MM.1S (cell line): ENCODE data around the gene MANSC1.
A peak's percentile ranks its signal among the peaks of the same experiment; 100 is the strongest.

ENCODE experiments used
- DNase-seq: peaks from one replicate; pipeline ENCODE4 v3.0.0-alpha.2; 2015
- H2AFZ ChIP-seq: fragments of 300-600 bp; sonication (generic); 2 replicates; pipeline ENCODE4 v1.6.0; 2016; ENCODE audit warnings: antibody characterized with exemption, low read length
- H3F3A ChIP-seq: fragments of 300-600 bp; sonication (generic); 2 replicates; pipeline ENCODE4 v1.6.1; 2016; ENCODE audit warnings: mild to moderate bottlenecking, antibody characterized with exemption, low read length, moderate library complexity, mixed read lengths; ENCODE audit not compliant: insufficient read depth
- H3K27ac ChIP-seq: fragments of 300-600 bp; sonication (generic); 2 replicates; pipeline ENCODE4 v1.5.1; 2016; ENCODE audit warnings: mild to moderate bottlenecking, low read length
- H3K27me3 ChIP-seq: fragments of 300-600 bp; sonication (generic); replicated peaks from 2 replicates; pipeline ENCODE4 v1.6.0; 2016; ENCODE audit warnings: low read length; ENCODE audit not compliant: insufficient read depth
- H3K36me3 ChIP-seq: fragments of 300-600 bp; sonication (generic); replicated peaks from 2 replicates; pipeline ENCODE4 v1.6.1; 2016; ENCODE audit warnings: mild to moderate bottlenecking, low read length, mixed read lengths; ENCODE audit not compliant: insufficient read depth
- H3K4me1 ChIP-seq: fragments of 300-600 bp; sonication (generic); 2 replicates; pipeline ENCODE4 v1.6.1; 2016; ENCODE audit warnings: low read length, mixed read lengths
- H3K4me2 ChIP-seq: fragments of 300-600 bp; sonication (generic); 2 replicates; pipeline ENCODE4 v1.6.0; 2016; ENCODE audit warnings: low read depth, low read length
- H3K4me3 ChIP-seq: fragments of 300-600 bp; sonication (generic); 2 replicates; pipeline ENCODE4 v1.5.1; 2016; ENCODE audit warnings: low read length, mixed read lengths
- H3K79me2 ChIP-seq: fragments of 300-600 bp; sonication (generic); 2 replicates; pipeline ENCODE4 v1.6.1; 2016; ENCODE audit warnings: mixed run types, low read length, mixed read lengths
- H3K9ac ChIP-seq: fragments of 300-600 bp; sonication (generic); 2 replicates; pipeline ENCODE4 v1.6.1; 2016; ENCODE audit warnings: low read length, mixed read lengths
- H3K9me2 ChIP-seq: fragments of 300-600 bp; sonication (generic); replicated peaks from 2 replicates; pipeline ENCODE4 v1.6.1; 2016; ENCODE audit warnings: mild to moderate bottlenecking, low read length, mixed read lengths; ENCODE audit not compliant: insufficient read depth
- H3K9me3 ChIP-seq: fragments of 300-600 bp; sonication (generic); replicated peaks from 2 replicates; pipeline ENCODE4 v1.6.1; 2016; ENCODE audit warnings: mild to moderate bottlenecking, low read length, mixed read lengths; ENCODE audit not compliant: insufficient read depth
- H4K20me1 ChIP-seq: fragments of 300-600 bp; sonication (generic); 2 replicates; pipeline ENCODE4 v1.6.1; 2016; ENCODE audit warnings: mild to moderate bottlenecking, low read length, moderate library complexity, mixed read lengths; ENCODE audit not compliant: insufficient read depth
- CTCF ChIP-seq: fragments of 300-600 bp; sonication (generic); IDR thresholded peaks from 2 replicates; pipeline ENCODE4 v1.5.1; 2016; ENCODE audit warnings: antibody characterized with exemption, low read length, mixed read lengths
- EZH2 ChIP-seq: fragments of 300-600 bp; sonication (generic); optimal IDR thresholded peaks from 2 replicates; pipeline ENCODE3; 2017; ENCODE audit warnings: low read depth, mild to moderate bottlenecking, antibody characterized with exemption, low read length, mixed read lengths
- EZH2phosphoT487 ChIP-seq: fragments of 300-600 bp; sonication (generic); IDR thresholded peaks from 2 replicates; pipeline ENCODE4 v1.6.1; 2018; ENCODE audit warnings: antibody characterized with exemption, low read length

Gene MANSC1

GRCh38 chr12:12392413-12392812 is 42.4 kb upstream of the MANSC1 start:
- H3K9me2 ChIP-seq: no peaks in the 10 kb centered on the region
- no peak for DNase-seq
- H4K20me1 ChIP-seq: no peaks in the 10 kb centered on the region
- no peaks in the 10 kb centered on the region for H3K9me3 ChIP-seq
- no peak overlapping the region for H3K4me3 ChIP-seq
- no peak overlapping the region for H3K27ac ChIP-seq
- no peaks in the 10 kb centered on the region for H3K27me3 ChIP-seq
- no peak overlapping the region for H3K4me2 ChIP-seq
- H3K79me2 ChIP-seq: no peaks in the 10 kb centered on the region
- H3K36me3 ChIP-seq: no peaks in the 10 kb centered on the region
- H3K9ac ChIP-seq: no peak overlapping the region
- H3K4me1 ChIP-seq: no peaks in the 10 kb centered on the region
- TF ChIP-seq EZH2 (no peak), EZH2phosphoT487 (no peak), CTCF (no peak)
- no peak overlapping the region for H2AFZ ChIP-seq
- H3F3A ChIP-seq: no peaks in the 10 kb centered on the region

- H3K36me3 ChIP-seq: no peaks in the 10 kb centered on the region; the same call in 1 of the 2 replicates
- H3K27ac ChIP-seq: no peak overlapping the region
- H2AFZ ChIP-seq: no peak overlapping the region
- H3K9me2 ChIP-seq: no peaks in the 10 kb centered on the region; the same call in 1 of the 2 replicates
- no peak for DNase-seq
- H3K9me3 ChIP-seq: no peaks in the 10 kb centered on the region
- no peaks in the 10 kb centered on the region for H3K27me3 ChIP-seq
- no peak for TF ChIP-seq CTCF
- no peaks in the 10 kb centered on the region for H4K20me1 ChIP-seq
- H3F3A ChIP-seq: no peaks in the 10 kb centered on the region
- no peak overlapping the region for H3K4me2 ChIP-seq
- no peak overlapping the region for H3K4me3 ChIP-seq
- no peak overlapping the region for H3K9ac ChIP-seq
- no peaks in the 10 kb centered on the region for H3K79me2 ChIP-seq
- H3K4me1 ChIP-seq: peaks cover 5% of the 10 kb centered on the region; the same call in 1 of the 2 replicates
Observed at GRCh38 chr12:12387501-12387900, 37.5 kb upstream of the MANSC1 start.

GRCh38 chr12:12384571-12385340 is 34.7 kb upstream of the MANSC1 start:
- Histone ChIP-seq H3K9ac (no peak overlapping the region), H3K27ac (peak overlapping the region; percentile 6; the same call in 1 of the 2 replicates)
- DNase-seq: peak; percentile 29

GRCh38 chr12:12381982-12382381 is 31.9 kb upstream of the MANSC1 start:
- no peak overlapping the region for H3K27ac ChIP-seq
- H4K20me1 ChIP-seq: no peaks in the 10 kb centered on the region
- no peak overlapping the region for H2AFZ ChIP-seq
- H3K4me2 ChIP-seq: no peak overlapping the region
- H3F3A ChIP-seq: no peaks in the 10 kb centered on the region
- no peak for DNase-seq
- no peaks in the 10 kb centered on the region; the same call in 1 of the 2 replicates for H3K36me3 ChIP-seq
- H3K4me3 ChIP-seq: no peak overlapping the region
- H3K27me3 ChIP-seq: no peaks in the 10 kb centered on the region
- TF ChIP-seq CTCF: no peak
- no peak for TF ChIP-seq EZH2
- no peak for TF ChIP-seq EZH2phosphoT487
- H3K4me1 ChIP-seq: peaks cover 5% of the 10 kb centered on the region; the same call in 1 of the 2 replicates
- no peaks in the 10 kb centered on the region for H3K9me3 ChIP-seq
- H3K9me2 ChIP-seq: no peaks in the 10 kb centered on the region; the same call in 1 of the 2 replicates
- no peak overlapping the region for H3K9ac ChIP-seq
- H3K79me2 ChIP-seq: 0 out of 2 replicates have a peak, but pooled peaks cover 8% of the 10 kb centered on the region

More at GRCh38 chr12:12384571-12385340, 34.7 kb upstream of the MANSC1 start:
- Histone ChIP-seq H3K79me2 (0 out of 2 replicates have a peak, but pooled peaks cover 8% of the 10 kb centered on the region), H3K9me3 (no peaks in the 10 kb centered on the region), H3F3A (no peaks in the 10 kb centered on the region), H4K20me1 (no peaks in the 10 kb centered on the region), H3K4me3 (no peak overlapping the region), H3K9me2 (no peaks in the 10 kb centered on the region; the same call in 1 of the 2 replicates), H2AFZ (no peak overlapping the region), H3K27me3 (no peaks in the 10 kb centered on the region), H3K4me1 (peaks cover 5% of the 10 kb centered on the region; the same call in 1 of the 2 replicates), H3K4me2 (no peak overlapping the region), H3K36me3 (no peaks in the 10 kb centered on the region; the same call in 1 of the 2 replicates)
- no peak for TF ChIP-seq EZH2phosphoT487
